GM21528 (cell line): ENCODE results near the gene UEVLD.

Experiments used
- ATAC-seq: cut with Tn5 transposase; IDR thresholded peaks from one replicate; pipeline ENCODE4 v1.9.1; 2021; ENCODE audit warnings: mild to moderate bottlenecking, moderate library complexity; ENCODE audit not compliant: unreplicated experiment, low FRiP score

Gene UEVLD

GRCh38 chr11:18521122-18521521 lies 67.4 kb downstream of the UEVLD start:
- ATAC-seq, result no peak

GRCh38 chr11:18502352-18502751 lies 86.2 kb downstream of the UEVLD start:
- ATAC-seq, result no peak

- no peak for ATAC-seq
Observed at GRCh38 chr11:18501629-18502028, 86.9 kb downstream of the UEVLD start.

- no peak for ATAC-seq
Observed at GRCh38 chr11:18498039-18498438, 90.5 kb downstream of the UEVLD start.

- no peak for ATAC-seq
Observed at GRCh38 chr11:18495703-18496102, 92.8 kb downstream of the UEVLD start.

- ATAC-seq, result no peak
Observed at GRCh38 chr11:18495271-18495670, 93.3 kb downstream of the UEVLD start.

GRCh38 chr11:18493310-18493709 lies 95.2 kb downstream of the UEVLD start:
- no peak for ATAC-seq

- ATAC-seq, result no peak
Observed at GRCh38 chr11:18492888-18493287, 95.6 kb downstream of the UEVLD start.

- ATAC-seq, result no peak
Observed at GRCh38 chr11:18491924-18492323, 96.6 kb downstream of the UEVLD start.

GRCh38 chr11:18490736-18491485 lies 97.6 kb downstream of the UEVLD start:
- ATAC-seq, result no peak

GRCh38 chr11:18490319-18490718 lies 98.2 kb downstream of the UEVLD start:
- no peak for ATAC-seq

GRCh38 chr11:18485913-18486528 lies 102.5 kb downstream of the UEVLD start:
- no peak for ATAC-seq
